GM18511 (cell line): Measurements from ENCODE around the gene PHKA2.

ENCODE experiments used
- ATAC-seq: cut with Tn5 transposase; IDR thresholded peaks from one replicate; pipeline ENCODE4 v1.9.1; 2021; ENCODE audit warnings: mild to moderate bottlenecking, moderate library complexity; ENCODE audit not compliant: unreplicated experiment

Gene PHKA2

DNA sequence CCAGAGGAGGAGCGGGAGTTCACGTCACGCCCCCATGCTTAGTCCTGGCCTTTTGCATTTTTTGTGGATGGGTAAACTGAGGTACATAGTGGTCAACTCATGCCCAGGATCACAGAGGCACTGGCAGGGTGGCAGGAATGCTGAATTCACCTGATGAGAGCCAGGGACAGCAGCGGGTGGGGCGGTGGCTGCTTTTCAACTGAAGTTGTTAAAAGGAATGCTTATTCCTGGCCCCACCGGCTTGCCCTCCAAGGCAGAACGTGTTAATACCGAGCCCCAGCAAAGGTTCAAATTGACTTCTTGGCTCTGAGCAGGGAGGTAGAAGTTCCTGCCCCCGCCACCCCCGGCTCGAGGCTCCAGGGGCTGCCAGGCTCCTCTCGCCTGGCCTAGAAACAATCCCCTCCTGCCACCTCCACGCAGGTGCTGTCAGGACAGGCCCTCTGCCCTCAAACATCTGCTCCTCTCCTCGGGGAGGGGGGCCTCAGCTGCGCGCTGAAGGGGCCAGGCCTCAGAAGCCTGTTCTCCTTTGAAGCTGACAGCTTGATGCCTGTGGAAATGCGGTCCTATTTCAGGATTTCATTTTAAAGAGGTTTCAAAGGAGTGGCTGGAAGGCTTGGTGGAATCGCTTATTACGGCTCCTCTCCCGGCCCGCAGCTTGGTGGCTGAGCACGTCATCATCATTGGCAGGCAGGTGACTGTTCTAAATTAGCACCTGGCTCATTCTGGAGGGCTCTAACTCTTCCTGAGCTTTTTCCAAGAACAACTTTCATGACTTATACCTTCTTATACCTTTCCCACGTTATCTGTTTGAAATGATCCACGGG, 93.0 kb downstream of the PHKA2 start:
- no peak for ATAC-seq

DNA sequence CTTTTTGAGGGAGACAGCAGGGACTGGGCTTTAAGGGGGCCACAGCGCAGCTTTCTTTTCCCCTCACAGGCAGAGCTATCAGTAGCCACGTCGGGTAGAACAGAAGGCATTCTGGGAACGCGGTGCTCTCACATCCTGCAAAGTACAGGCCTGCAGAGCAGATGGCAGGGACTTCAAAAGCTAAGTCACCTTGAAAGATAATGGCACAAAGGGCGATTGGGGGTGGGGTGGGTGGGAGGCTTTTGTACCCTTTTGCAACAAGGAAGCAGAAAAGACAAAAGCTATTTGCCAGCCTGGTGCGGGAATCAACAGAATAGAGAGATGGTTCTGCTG, 93.9 kb downstream of the PHKA2 start:
- no peak for ATAC-seq

DNA sequence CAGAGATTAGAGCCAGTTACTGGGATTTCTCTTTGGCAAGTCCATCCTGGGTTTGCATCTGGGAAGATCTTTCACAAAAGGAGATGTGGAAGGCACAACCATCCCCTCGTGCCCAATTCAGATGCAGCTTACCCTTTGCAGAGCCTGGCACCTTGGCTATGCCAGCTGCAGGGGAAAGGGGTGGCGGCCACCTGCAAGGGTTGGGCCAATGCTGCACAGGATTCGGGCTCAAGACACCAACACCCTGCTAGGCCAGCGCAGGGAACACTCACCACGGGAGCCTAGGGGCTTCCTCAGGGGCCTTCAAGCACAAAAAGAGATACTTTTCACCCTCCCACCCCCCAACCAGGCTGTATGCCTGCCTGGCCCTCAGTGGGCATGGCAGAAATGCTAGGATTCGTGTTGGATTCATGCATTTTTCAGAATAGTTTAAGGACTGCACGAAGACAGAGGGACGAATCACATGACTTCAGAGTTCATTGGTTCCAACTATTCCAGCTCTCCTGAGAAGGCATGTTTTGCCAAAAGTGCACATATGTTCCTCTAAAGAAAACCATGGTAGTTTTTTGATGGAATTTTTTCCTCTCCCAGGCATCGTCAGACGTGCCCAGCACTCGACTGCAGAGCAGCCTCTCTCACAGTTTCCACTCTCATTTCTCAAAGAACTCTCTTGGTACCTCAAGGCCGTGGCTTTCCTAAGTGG, 94.4 kb downstream of the PHKA2 start:
- no peak for ATAC-seq

- ATAC-seq = no peak
Measured at GRCh38 chrX:18888281-18888680, 95.6 kb downstream of the PHKA2 start.

- ATAC-seq = no peak
Measured at GRCh38 chrX:18887825-18888212, 96.1 kb downstream of the PHKA2 start.

- no peak for ATAC-seq
Measured at GRCh38 chrX:18887177-18887824, 96.6 kb downstream of the PHKA2 start.

DNA sequence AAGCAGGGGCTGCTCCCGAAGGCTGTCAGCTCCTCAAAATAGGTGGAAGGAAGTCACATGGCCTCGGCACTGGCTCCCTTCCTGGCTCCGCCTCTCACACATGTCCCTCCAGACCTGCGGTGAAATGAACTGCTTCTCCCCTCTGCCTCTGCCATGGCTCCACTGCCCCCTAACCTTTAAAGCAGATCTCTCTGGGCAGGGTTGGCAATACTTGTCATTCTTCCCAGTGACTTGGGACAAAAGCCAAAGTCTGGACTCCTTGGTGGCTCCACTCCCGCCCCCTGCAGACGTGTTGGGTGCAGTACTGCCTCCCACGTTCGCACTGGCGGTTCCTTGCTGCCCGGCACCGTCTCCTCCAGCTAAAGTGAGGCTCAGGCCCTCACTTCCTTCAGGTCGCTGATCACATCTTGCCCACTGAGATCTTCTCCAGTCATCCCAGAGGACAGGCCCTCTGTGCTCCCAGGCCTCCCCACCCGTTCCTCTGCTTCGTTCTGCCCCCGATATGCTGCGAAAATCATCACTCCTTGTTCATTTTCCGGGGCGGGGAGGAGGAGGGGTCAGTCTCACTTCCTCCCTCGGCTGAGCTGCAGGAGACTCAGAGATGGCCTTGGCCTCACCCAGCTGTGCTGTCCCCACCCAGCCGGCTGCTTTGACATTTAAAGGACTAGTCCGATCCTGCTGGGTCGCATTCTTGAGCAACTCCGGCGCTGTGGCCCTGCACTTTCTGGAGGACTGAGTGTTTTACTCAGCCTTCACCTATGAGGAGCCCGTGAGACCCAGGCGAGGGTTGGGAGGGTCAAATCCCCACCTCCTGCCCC, 97.4 kb downstream of the PHKA2 start:
- peak; percentile 80 for ATAC-seq

DNA sequence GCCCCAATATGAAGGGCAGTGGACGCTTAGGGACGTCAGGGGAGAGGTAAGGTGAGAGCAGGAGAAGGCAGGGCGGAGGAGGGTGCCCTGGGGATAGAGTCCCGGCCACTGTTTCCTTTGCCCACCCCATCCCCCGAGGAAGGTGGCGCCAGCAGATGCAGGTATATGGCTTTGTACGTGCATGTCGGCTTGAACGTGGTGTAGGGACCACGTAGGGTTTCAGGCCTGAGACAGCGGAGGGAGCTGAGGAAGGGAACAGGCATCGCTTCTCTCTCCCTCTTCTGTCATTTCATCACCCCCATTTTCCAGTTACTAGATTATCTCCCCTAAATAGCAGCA, 97.9 kb downstream of the PHKA2 start:
- ATAC-seq = peak; percentile 42

- peak; percentile 22 for ATAC-seq
Measured at GRCh38 chrX:18885328-18886004, 98.4 kb downstream of the PHKA2 start.

DNA sequence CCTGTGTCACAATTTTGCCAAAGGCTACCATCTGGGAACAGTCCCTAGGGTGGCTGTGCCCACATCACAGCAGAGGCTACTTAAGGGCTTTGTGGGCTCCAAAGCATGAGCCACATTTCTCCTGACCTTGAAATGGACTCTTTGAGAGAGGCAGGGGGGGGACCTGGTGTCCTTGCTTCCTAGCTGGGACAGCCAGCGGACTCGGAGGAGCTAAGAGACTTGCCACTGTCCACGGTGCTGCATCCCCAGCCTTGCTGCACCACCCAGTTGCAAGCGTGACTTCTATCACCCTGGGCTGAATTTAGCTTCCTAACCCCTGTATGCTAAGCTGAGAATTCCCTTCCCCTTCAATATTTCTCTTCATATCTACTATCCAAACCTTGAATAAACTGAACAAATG, 99.0 kb downstream of the PHKA2 start:
- no peak for ATAC-seq

GRCh38 chrX:18883961-18884765, 99.8 kb downstream of the PHKA2 start:
- ATAC-seq = no peak

DNA sequence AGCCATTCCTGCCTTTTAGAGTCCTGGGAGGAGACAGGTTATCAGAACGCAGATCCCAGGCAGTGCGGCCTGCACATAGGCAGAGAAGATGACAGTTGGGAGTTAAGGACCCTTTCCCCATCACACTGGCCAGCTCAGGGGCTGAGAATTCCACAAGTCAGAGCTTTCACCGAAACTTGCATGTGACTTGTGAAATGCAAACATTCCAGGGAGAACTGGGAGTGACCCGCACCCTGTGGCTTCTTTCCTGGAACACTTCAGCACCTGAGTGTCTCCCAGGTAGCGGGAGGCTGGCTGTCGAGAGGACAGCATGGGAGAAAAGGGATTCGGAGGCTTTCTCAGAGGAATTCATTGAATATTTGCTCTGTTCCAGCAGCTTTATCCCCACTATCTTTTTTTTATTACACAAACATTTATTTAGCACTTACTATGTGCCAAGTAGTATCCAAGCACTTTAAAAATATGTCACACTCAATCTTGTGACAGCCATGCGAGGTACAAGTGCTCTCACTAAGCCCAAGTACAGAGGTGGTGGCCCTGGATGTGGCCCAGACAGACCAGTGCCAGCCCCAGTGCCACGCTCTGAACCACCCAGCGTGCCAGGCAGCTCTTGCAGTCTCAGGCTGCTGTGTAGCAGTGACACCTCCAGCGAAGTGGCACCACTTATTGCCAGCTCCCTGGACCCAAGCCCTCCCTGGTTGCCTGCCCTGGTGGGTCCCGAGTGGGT, 100.5 kb downstream of the PHKA2 start:
- ATAC-seq = no peak

GRCh38 chrX:18879144-18879543, 104.8 kb downstream of the PHKA2 start:
- ATAC-seq = no peak

- ATAC-seq = no peak
Measured at GRCh38 chrX:18877469-18877868, 106.4 kb downstream of the PHKA2 start.

- ATAC-seq = no peak
Measured at GRCh38 chrX:18875256-18875878, 108.5 kb downstream of the PHKA2 start.

DNA sequence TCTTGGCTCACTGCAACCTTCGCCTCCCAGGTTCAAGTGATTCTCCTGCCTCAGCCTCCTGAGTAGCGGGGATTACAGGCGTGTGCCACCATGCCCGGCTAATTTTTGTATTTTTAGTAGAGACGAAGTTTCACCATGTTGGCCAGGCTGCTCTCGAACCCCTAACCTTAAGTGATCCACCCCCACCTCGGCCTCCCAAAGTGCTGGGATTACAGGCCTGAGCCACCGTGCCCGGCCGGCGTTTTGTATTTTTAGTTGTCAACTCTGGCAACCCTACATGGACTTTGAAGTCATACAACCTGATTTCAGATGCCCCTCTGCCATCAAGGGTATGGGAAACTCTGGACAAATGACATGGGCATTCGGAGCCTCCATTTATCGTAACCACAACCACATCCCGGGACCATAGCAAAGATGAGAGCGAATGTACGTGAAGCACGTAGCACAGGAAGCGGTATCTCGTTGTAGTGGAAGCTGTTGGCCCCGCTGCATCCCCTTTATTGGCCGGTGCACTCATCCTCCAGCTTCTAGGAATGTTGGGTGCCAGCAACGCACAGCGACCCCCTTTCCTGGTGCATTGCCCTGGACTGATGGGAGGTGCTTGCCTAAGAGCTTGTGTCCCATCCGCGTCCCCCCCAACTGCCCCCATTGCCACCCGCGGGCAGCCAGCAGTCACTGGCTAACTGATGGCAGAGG, 109.2 kb downstream of the PHKA2 start:
- no peak for ATAC-seq

- no peak for ATAC-seq
Measured at GRCh38 chrX:18873836-18874235, 110.1 kb downstream of the PHKA2 start.

GRCh38 chrX:18873189-18873791, 110.6 kb downstream of the PHKA2 start:
- no peak for ATAC-seq
